GM12873 (cell line): ENCODE measurements around the gene C1orf167.

Source experiments
- CTCF ChIP-seq: IDR thresholded peaks from 2 replicates; pipeline ENCODE4 v1.5.1; 2012; ENCODE audit warnings: low read depth, mild to moderate bottlenecking, moderate library complexity, low read length, control low read depth; ENCODE audit not compliant: insufficient read depth; ENCODE audit errors: missing control alignments

C1orf167 gene

GRCh38 chr1:11730429-11730891 lies 31.5 kb upstream of the C1orf167 start:
- TF ChIP-seq CTCF = no peak

GRCh38 chr1:11731691-11732283 lies 30.2 kb upstream of the C1orf167 start:
- no peak for TF ChIP-seq CTCF

GRCh38 chr1:11733306-11733705 lies 28.7 kb upstream of the C1orf167 start:
- no peak for TF ChIP-seq CTCF

- no peak for TF ChIP-seq CTCF
Observed at GRCh38 chr1:11735531-11735853, 26.5 kb upstream of the C1orf167 start.

- TF ChIP-seq CTCF = no peak
Observed at GRCh38 chr1:11735854-11736745, 25.9 kb upstream of the C1orf167 start, which contains the start of gene AGTRAP. Gene AGTRAP (plus strand): TSS chr1:11736136. CDS start chr1:11736209, 73 bp downstream.

- TF ChIP-seq CTCF = no peak
Observed at GRCh38 chr1:11736746-11737639, 25.0 kb upstream of the C1orf167 start.
